Chondrocyte (in vitro differentiated cells): ENCODE results near the gene EHD2. TPM values are rescaled to one million over a fixed set of nuclear protein-coding genes. Genes with fewer than 3 reads are reported as not detected.
"Not testable (repeated sequence)": the region's sequence is repeated elsewhere in the genome, so short reads cannot be mapped to it uniquely, and the experiment has no call there.

Source experiments
- DNase-seq: peaks from one replicate; pipeline ENCODE4 v3.0.0; 2021; ENCODE audit warnings: mixed read lengths, low spot score
- H3K27ac Mint-ChIP-seq: one replicate; pipeline ENCODE4 v1.8.0; 2021; ENCODE audit warnings: mild to moderate bottlenecking, moderate library complexity, mixed read lengths; ENCODE audit not compliant: unreplicated experiment
- H3K27me3 Mint-ChIP-seq: 2 replicates; pipeline ENCODE4 v1.8.0; 2021; ENCODE audit warnings: low read depth, mixed read lengths
- H3K36me3 Mint-ChIP-seq: 2 replicates; pipeline ENCODE4 v1.8.0; 2021; ENCODE audit warnings: low read depth, mixed read lengths
- H3K4me1 Mint-ChIP-seq: 2 replicates; pipeline ENCODE4 v1.8.0; 2021; ENCODE audit warnings: low read depth, mild to moderate bottlenecking, mixed read lengths
- H3K4me3 Mint-ChIP-seq: one replicate; pipeline ENCODE4 v1.8.0; 2021; ENCODE audit warnings: mild to moderate bottlenecking, moderate library complexity, mixed read lengths; ENCODE audit not compliant: unreplicated experiment
- H3K9me3 Mint-ChIP-seq: 2 replicates; pipeline ENCODE4 v1.8.0; 2021; ENCODE audit warnings: low read depth, mixed read lengths
- CTCF ChIP-seq: fragments of 200-600 bp; sonication (generic); IDR thresholded peaks from 2 replicates; pipeline ENCODE4 v1.5.0; 2021; ENCODE audit warnings: antibody characterized with exemption, mild to moderate bottlenecking, moderate library complexity
- total RNA-seq: library from RNA; stranded (reverse); gene quantifications from 3 replicates; pipeline ENCODE4 v1.2.1, GENCODE V29; 2021

Gene EHD2
- total RNA-seq, 1 donor from 2014 or later = 493 TPM

GRCh38 chr19:47740866-47741519 is 27.8 kb downstream of the EHD2 start:
- Mint-ChIP-seq H3K4me1 (peaks cover 51% of the 10 kb centered on the region), H3K36me3 (peaks cover 30% of the 10 kb centered on the region), H3K4me3 (no peak overlapping the region), H3K9me3 (no peaks in the 10 kb centered on the region), H3K27me3 (no peaks in the 10 kb centered on the region), H3K27ac (peak overlapping the region; percentile 99)
- TF ChIP-seq CTCF = no peak
- no peak for DNase-seq

GRCh38 chr19:47741544-47742140 is 28.4 kb downstream of the EHD2 start:
- Mint-ChIP-seq H3K4me3 (peak overlapping the region; percentile 21), H3K36me3 (peaks cover 24% of the 10 kb centered on the region), H3K27me3 (no peaks in the 10 kb centered on the region), H3K4me1 (peaks cover 46% of the 10 kb centered on the region), H3K27ac (peak overlapping the region; percentile 99), H3K9me3 (no peaks in the 10 kb centered on the region)
- DNase-seq = no peak
- TF ChIP-seq CTCF = no peak

GRCh38 chr19:47742634-47743033 is 29.4 kb downstream of the EHD2 start:
- peaks cover 24% of the 10 kb centered on the region for H3K36me3 Mint-ChIP-seq
- DNase-seq = no peak
- peak overlapping the region; percentile 99 for H3K27ac Mint-ChIP-seq
- H3K4me1 Mint-ChIP-seq = peaks cover 50% of the 10 kb centered on the region
- H3K9me3 Mint-ChIP-seq = no peaks in the 10 kb centered on the region
- no peak for TF ChIP-seq CTCF
- peak overlapping the region; percentile 60 for H3K4me3 Mint-ChIP-seq
- H3K27me3 Mint-ChIP-seq = no peaks in the 10 kb centered on the region

- Mint-ChIP-seq H3K9me3 (no peaks in the 10 kb centered on the region), H3K27me3 (no peaks in the 10 kb centered on the region), H3K36me3 (peaks cover 15% of the 10 kb centered on the region), H3K4me3 (peak within 1 kb of the TSS; percentile 98), H3K4me1 (peaks cover 47% of the 10 kb centered on the region), H3K27ac (peak within 1 kb of the TSS; percentile 99)
- no peak for TF ChIP-seq CTCF
- DNase-seq = no peak
These were observed 32.0 kb downstream of the EHD2 start, which contains the start of gene NOP53 for GRCh38 chr19:47745010-47745901. Gene NOP53 (plus strand): TSS chr19:47745546. CDS start chr19:47745560, 14 bp downstream.

- not testable (repeated sequence) for H3K27me3 Mint-ChIP-seq, DNase-seq, H3K9me3 Mint-ChIP-seq
- peaks cover 47% of the 10 kb centered on the region for H3K4me1 Mint-ChIP-seq
- H3K27ac Mint-ChIP-seq = peak overlapping the region; percentile 66
- H3K4me3 Mint-ChIP-seq = peak overlapping the region; percentile 98
- H3K36me3 Mint-ChIP-seq = peaks cover 16% of the 10 kb centered on the region
These were observed 32.9 kb downstream of the EHD2 start for GRCh38 chr19:47746129-47746528.
